Umbilical cord (tissue), 2 donors: Measurements from ENCODE around the gene TMPRSS11A. TPM values are rescaled to one million over a fixed set of nuclear protein-coding genes. Genes with fewer than 3 reads are reported as not detected.
A peak's percentile ranks its signal among the peaks of the same experiment; 100 is the strongest.

Source experiments
- DNase-seq: peaks from one replicate; pipeline ENCODE4 v3.0.0-alpha.2; 2015; ENCODE audit warnings: low spot score
- total RNA-seq: library from RNA; depleted of rRNA; stranded (reverse); fragments of >200 nt; gene quantifications from one replicate; pipeline ENCODE4 v1.2.3, GENCODE V29; 2014; ENCODE audit warnings: low replicate concordance; ENCODE audit not compliant: insufficient read depth

Gene TMPRSS11A
- total RNA-seq, 1 donor from 2014 or later = 3.1 TPM

GRCh38 chr4:67873116-67873515, 90.2 kb downstream of the TMPRSS11A start:
- peak; percentile 2 for DNase-seq

- DNase-seq = peak; percentile 18
Measured at GRCh38 chr4:67871867-67872266, 91.4 kb downstream of the TMPRSS11A start.

GRCh38 chr4:67869580-67870190, 93.6 kb downstream of the TMPRSS11A start:
- DNase-seq = no peak

GRCh38 chr4:67861513-67861912, 101.8 kb downstream of the TMPRSS11A start:
- DNase-seq = no peak

Other genes starting within 250 kb of the TMPRSS11A start
- 4.6 TPM for gene GNRHR, start 209.1 kb downstream of the TMPRSS11A start, total RNA-seq
- gene TMPRSS11D, start 79.5 kb downstream of the TMPRSS11A start, total RNA-seq = 16.6 TPM
- 1.9 TPM for gene TMPRSS11F, start 166.4 kb upstream of the TMPRSS11A start, total RNA-seq